HEK293 (cell line): ENCODE results near the gene TMEM131L.

Experiments
- EGR2 ChIP-seq: fragments of 450-650 bp; formaldehyde crosslinking; IDR thresholded peaks from 2 replicates; pipeline ENCODE4 v1.5.1; 2016; ENCODE audit warnings: low read depth, missing biosample characterization, missing genetic modification characterization
- GLIS1 ChIP-seq: fragments of 450-650 bp; formaldehyde crosslinking; IDR thresholded peaks from 2 replicates; pipeline ENCODE4 v1.5.1; 2016; ENCODE audit warnings: missing biosample characterization, missing genetic modification characterization
- KLF1 ChIP-seq: fragments of 450-650 bp; formaldehyde crosslinking; IDR thresholded peaks from 2 replicates; pipeline ENCODE4 v1.5.1; 2016; ENCODE audit warnings: missing biosample characterization, missing genetic modification characterization
- YY2 ChIP-seq: fragments of 450-650 bp; formaldehyde crosslinking; IDR thresholded peaks from 2 replicates; pipeline ENCODE4 v1.5.1; 2016; ENCODE audit warnings: missing biosample characterization, missing genetic modification characterization
- ZEB2 ChIP-seq: fragments of 450-650 bp; formaldehyde crosslinking; IDR thresholded peaks from 2 replicates; pipeline ENCODE4 v1.5.1; 2016; ENCODE audit warnings: missing biosample characterization, missing genetic modification characterization
- ZNF10 ChIP-seq: fragments of 450-650 bp; formaldehyde crosslinking; IDR thresholded peaks from 2 replicates; pipeline ENCODE4 v1.5.1; 2017; ENCODE audit warnings: missing biosample characterization, missing genetic modification characterization
- ZNF292 ChIP-seq: fragments of 450-650 bp; formaldehyde crosslinking; IDR thresholded peaks from 2 replicates; pipeline ENCODE4 v1.5.1; 2016; ENCODE audit warnings: low read depth, missing biosample characterization, missing genetic modification characterization, borderline replicate concordance
- ZNF433 ChIP-seq: fragments of 450-650 bp; formaldehyde crosslinking; IDR thresholded peaks from 2 replicates; pipeline ENCODE4 v1.5.1; 2016; ENCODE audit warnings: missing biosample characterization, missing genetic modification characterization, low read depth
- ZNF660 ChIP-seq: fragments of 450-650 bp; IDR thresholded peaks from 2 replicates; pipeline ENCODE4 v1.5.1; 2018; ENCODE audit warnings: missing biosample characterization, mild to moderate bottlenecking, missing genetic modification characterization
- ZNF747 ChIP-seq: fragments of 450-650 bp; formaldehyde crosslinking; IDR thresholded peaks from 2 replicates; pipeline ENCODE4 v1.5.1; 2016; ENCODE audit warnings: missing biosample characterization, missing genetic modification characterization
- ZNF776 ChIP-seq: fragments of 450-650 bp; formaldehyde crosslinking; IDR thresholded peaks from 2 replicates; pipeline ENCODE4 v1.5.0; 2017; ENCODE audit warnings: missing biosample characterization, missing genetic modification characterization, borderline replicate concordance
- ZNF830 ChIP-seq: fragments of 450-650 bp; IDR thresholded peaks from 2 replicates; pipeline ENCODE4 v1.5.0; 2018; ENCODE audit warnings: missing biosample characterization, missing genetic modification characterization, low read depth, mild to moderate bottlenecking, moderate library complexity
- ZNF843 ChIP-seq: fragments of 450-650 bp; formaldehyde crosslinking; IDR thresholded peaks from 2 replicates; pipeline ENCODE4 v1.5.1; 2016; ENCODE audit warnings: missing biosample characterization, missing genetic modification characterization
- TF ChIP-seq, protein P1 (sequence below): fragments of 450-650 bp; formaldehyde crosslinking; IDR thresholded peaks from 2 replicates; pipeline ENCODE4 v1.5.1; 2016; ENCODE audit warnings: missing biosample characterization, missing genetic modification characterization
- TF ChIP-seq, protein P2 (sequence below): fragments of 450-650 bp; formaldehyde crosslinking; IDR thresholded peaks from 2 replicates; pipeline ENCODE4 v1.5.1; 2016; ENCODE audit warnings: missing biosample characterization, missing genetic modification characterization
- TF ChIP-seq, protein P3 (sequence below): fragments of 450-650 bp; formaldehyde crosslinking; IDR thresholded peaks from 2 replicates; pipeline ENCODE4 v1.5.1; 2016; ENCODE audit warnings: missing biosample characterization, missing genetic modification characterization, borderline replicate concordance
- TF ChIP-seq, protein P4 (sequence below): fragments of 450-650 bp; formaldehyde crosslinking; IDR thresholded peaks from 2 replicates; pipeline ENCODE4 v1.5.1; 2017; ENCODE audit warnings: missing biosample characterization, missing genetic modification characterization
- TF ChIP-seq, protein P5 (sequence below): fragments of 450-650 bp; formaldehyde crosslinking; IDR thresholded peaks from 2 replicates; pipeline ENCODE4 v1.5.1; 2016; ENCODE audit warnings: missing biosample characterization, missing genetic modification characterization, low read depth
- TF ChIP-seq, protein P6 (sequence below): fragments of 450-650 bp; formaldehyde crosslinking; IDR thresholded peaks from 2 replicates; pipeline ENCODE4 v1.5.1; 2016; ENCODE audit warnings: missing biosample characterization, missing genetic modification characterization
- TF ChIP-seq, protein P7 (sequence below): fragments of 450-650 bp; formaldehyde crosslinking; IDR thresholded peaks from 2 replicates; pipeline ENCODE4 v1.5.1; 2016; ENCODE audit warnings: missing biosample characterization, missing genetic modification characterization

The TMEM131L gene

DNA sequence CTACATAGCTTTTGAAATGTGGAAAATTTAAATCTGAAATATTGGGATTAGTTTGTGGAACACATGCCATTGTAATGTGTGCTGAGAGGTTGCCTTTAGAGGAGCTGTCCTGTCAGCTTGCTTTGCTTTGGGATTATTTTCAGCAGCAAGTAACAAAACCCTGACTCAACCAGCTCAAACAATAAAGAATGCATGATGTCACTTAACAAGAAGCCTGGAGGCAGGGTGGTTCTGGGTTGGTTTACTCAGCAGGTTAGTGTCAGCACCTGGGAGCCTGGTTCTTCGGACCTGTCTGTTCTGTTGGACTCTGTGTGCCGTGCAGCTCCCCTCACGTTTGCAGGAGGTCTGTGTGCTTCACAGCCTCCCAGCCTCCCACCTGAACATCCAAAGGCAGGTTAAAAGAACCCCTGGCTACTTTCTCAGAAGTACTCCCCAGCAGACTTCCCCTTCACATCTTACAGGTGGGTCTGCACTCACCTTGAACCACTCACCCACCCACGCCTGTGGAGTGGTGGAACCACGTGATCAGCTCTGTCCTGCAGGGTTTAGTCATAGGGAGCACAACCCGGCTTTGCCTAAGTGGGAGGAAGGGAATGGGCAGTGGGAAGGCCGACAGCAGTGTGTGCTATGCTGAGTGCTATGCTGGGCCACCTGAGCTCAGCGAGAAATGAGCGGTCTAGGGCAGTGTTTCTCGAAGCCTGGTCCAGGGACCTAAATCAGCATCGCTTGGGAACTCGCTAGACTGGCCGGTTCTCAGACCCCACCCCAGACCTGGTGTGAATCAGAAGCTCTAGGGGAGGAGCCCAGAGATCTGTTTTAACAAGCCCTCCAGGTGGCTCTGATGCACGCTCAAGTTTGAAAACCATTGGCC, 20.4 kb downstream of the TMEM131L start (continued):
- TF ChIP-seq, protein P1, sequence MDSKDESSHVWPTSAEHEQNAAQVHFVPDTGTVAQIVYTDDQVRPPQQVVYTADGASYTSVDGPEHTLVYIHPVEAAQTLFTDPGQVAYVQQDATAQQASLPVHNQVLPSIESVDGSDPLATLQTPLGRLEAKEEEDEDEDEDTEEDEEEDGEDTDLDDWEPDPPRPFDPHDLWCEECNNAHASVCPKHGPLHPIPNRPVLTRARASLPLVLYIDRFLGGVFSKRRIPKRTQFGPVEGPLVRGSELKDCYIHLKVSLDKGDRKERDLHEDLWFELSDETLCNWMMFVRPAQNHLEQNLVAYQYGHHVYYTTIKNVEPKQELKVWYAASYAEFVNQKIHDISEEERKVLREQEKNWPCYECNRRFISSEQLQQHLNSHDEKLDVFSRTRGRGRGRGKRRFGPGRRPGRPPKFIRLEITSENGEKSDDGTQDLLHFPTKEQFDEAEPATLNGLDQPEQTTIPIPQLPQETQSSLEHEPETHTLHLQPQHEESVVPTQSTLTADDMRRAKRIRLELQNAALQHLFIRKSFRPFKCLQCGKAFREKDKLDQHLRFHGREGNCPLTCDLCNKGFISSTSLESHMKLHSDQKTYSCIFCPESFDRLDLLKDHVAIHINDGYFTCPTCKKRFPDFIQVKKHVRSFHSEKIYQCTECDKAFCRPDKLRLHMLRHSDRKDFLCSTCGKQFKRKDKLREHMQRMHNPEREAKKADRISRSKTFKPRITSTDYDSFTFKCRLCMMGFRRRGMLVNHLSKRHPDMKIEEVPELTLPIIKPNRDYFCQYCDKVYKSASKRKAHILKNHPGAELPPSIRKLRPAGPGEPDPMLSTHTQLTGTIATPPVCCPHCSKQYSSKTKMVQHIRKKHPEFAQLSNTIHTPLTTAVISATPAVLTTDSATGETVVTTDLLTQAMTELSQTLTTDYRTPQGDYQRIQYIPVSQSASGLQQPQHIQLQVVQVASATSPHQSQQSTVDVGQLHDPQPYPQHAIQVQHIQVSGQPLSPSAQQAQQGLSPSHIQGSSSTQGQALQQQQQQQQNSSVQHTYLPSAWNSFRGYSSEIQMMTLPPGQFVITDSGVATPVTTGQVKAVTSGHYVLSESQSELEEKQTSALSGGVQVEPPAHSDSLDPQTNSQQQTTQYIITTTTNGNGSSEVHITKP (tag by site-specific recombination) = peak; percentile 86
- TF ChIP-seq ZNF747 (no peak), ZNF10 (peak; percentile 66; the same call in 1 of the 2 replicates), ZNF830 (tag by site-specific recombination) (no peak), YY2 (tag by site-specific recombination) (no peak), EGR2 (tag by site-specific recombination) (peak; percentile 54), ZEB2 (tag by site-specific recombination) (peak; percentile 78; the same call in 1 of the 2 replicates), ZNF433 (tag by site-specific recombination) (no peak), GLIS1 (tag by site-specific recombination) (0 out of 2 replicates have a peak, but pooled peaks have one; percentile 32), ZNF292 (tag by site-specific recombination) (no peak), ZNF660 (0 out of 2 replicates have a peak, but pooled peaks have one; percentile 27), ZNF843 (tag by site-specific recombination) (no peak), KLF1 (tag by site-specific recombination) (peak; percentile 52; the same call in 1 of the 2 replicates), ZNF776 (no peak)
- TF ChIP-seq, protein P2, sequence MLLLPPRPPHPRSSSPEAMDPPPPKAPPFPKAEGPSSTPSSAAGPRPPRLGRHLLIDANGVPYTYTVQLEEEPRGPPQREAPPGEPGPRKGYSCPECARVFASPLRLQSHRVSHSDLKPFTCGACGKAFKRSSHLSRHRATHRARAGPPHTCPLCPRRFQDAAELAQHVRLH (tag by site-specific recombination) = no peak
- TF ChIP-seq, protein P3, sequence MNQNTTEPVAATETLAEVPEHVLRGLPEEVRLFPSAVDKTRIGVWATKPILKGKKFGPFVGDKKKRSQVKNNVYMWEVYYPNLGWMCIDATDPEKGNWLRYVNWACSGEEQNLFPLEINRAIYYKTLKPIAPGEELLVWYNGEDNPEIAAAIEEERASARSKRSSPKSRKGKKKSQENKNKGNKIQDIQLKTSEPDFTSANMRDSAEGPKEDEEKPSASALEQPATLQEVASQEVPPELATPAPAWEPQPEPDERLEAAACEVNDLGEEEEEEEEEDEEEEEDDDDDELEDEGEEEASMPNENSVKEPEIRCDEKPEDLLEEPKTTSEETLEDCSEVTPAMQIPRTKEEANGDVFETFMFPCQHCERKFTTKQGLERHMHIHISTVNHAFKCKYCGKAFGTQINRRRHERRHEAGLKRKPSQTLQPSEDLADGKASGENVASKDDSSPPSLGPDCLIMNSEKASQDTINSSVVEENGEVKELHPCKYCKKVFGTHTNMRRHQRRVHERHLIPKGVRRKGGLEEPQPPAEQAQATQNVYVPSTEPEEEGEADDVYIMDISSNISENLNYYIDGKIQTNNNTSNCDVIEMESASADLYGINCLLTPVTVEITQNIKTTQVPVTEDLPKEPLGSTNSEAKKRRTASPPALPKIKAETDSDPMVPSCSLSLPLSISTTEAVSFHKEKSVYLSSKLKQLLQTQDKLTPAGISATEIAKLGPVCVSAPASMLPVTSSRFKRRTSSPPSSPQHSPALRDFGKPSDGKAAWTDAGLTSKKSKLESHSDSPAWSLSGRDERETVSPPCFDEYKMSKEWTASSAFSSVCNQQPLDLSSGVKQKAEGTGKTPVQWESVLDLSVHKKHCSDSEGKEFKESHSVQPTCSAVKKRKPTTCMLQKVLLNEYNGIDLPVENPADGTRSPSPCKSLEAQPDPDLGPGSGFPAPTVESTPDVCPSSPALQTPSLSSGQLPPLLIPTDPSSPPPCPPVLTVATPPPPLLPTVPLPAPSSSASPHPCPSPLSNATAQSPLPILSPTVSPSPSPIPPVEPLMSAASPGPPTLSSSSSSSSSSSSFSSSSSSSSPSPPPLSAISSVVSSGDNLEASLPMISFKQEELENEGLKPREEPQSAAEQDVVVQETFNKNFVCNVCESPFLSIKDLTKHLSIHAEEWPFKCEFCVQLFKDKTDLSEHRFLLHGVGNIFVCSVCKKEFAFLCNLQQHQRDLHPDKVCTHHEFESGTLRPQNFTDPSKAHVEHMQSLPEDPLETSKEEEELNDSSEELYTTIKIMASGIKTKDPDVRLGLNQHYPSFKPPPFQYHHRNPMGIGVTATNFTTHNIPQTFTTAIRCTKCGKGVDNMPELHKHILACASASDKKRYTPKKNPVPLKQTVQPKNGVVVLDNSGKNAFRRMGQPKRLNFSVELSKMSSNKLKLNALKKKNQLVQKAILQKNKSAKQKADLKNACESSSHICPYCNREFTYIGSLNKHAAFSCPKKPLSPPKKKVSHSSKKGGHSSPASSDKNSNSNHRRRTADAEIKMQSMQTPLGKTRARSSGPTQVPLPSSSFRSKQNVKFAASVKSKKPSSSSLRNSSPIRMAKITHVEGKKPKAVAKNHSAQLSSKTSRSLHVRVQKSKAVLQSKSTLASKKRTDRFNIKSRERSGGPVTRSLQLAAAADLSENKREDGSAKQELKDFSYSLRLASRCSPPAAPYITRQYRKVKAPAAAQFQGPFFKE (tag by site-specific recombination) = no peak
- TF ChIP-seq, protein P4, sequence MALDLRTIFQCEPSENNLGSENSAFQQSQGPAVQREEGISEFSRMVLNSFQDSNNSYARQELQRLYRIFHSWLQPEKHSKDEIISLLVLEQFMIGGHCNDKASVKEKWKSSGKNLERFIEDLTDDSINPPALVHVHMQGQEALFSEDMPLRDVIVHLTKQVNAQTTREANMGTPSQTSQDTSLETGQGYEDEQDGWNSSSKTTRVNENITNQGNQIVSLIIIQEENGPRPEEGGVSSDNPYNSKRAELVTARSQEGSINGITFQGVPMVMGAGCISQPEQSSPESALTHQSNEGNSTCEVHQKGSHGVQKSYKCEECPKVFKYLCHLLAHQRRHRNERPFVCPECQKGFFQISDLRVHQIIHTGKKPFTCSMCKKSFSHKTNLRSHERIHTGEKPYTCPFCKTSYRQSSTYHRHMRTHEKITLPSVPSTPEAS (tag by site-specific recombination) = no peak
- TF ChIP-seq, protein P5, sequence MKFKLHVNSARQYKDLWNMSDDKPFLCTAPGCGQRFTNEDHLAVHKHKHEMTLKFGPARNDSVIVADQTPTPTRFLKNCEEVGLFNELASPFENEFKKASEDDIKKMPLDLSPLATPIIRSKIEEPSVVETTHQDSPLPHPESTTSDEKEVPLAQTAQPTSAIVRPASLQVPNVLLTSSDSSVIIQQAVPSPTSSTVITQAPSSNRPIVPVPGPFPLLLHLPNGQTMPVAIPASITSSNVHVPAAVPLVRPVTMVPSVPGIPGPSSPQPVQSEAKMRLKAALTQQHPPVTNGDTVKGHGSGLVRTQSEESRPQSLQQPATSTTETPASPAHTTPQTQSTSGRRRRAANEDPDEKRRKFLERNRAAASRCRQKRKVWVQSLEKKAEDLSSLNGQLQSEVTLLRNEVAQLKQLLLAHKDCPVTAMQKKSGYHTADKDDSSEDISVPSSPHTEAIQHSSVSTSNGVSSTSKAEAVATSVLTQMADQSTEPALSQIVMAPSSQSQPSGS (tag by site-specific recombination) = peak; percentile 85
- TF ChIP-seq, protein P6, sequence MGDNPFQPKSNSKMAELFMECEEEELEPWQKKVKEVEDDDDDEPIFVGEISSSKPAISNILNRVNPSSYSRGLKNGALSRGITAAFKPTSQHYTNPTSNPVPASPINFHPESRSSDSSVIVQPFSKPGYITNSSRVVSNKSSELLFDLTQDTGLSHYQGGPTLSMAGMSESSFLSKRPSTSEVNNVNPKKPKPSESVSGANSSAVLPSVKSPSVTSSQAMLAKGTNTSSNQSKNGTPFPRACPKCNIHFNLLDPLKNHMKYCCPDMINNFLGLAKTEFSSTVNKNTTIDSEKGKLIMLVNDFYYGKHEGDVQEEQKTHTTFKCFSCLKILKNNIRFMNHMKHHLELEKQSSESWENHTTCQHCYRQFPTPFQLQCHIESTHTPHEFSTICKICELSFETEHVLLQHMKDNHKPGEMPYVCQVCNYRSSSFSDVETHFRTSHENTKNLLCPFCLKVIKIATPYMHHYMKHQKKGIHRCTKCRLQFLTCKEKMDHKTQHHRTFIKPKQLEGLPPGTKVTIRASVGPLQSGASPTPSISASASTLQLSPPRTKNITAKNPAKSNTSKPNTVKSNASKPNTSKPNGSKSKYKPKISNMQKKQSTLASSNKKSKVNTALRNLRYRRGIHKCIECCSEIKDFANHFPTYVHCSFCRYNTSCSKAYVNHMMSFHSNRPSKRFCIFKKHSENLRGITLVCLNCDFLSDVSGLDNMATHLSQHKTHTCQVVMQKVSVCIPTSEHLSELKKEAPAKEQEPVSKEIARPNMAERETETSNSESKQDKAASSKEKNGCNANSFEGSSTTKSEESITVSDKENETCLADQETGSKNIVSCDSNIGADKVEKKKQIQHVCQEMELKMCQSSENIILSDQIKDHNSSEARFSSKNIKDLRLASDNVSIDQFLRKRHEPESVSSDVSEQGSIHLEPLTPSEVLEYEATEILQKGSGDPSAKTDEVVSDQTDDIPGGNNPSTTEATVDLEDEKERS (tag by site-specific recombination) = no peak
- TF ChIP-seq, protein P7, sequence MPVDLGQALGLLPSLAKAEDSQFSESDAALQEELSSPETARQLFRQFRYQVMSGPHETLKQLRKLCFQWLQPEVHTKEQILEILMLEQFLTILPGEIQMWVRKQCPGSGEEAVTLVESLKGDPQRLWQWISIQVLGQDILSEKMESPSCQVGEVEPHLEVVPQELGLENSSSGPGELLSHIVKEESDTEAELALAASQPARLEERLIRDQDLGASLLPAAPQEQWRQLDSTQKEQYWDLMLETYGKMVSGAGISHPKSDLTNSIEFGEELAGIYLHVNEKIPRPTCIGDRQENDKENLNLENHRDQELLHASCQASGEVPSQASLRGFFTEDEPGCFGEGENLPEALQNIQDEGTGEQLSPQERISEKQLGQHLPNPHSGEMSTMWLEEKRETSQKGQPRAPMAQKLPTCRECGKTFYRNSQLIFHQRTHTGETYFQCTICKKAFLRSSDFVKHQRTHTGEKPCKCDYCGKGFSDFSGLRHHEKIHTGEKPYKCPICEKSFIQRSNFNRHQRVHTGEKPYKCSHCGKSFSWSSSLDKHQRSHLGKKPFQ = peak; percentile 61; the same call in 1 of the 2 replicates
